Activated CD4-positive, alpha-beta memory T cell treated with anti-CD3 and anti-CD28 coated beads for 36 hours (primary cell): Measurements from ENCODE around the gene CPNE4. TPM values are rescaled to one million over a fixed set of nuclear protein-coding genes. Genes with fewer than 3 reads are reported as not detected.

ENCODE experiments used
- CTCF ChIA-PET: fragments of 350-600 bp; sonication (Branson Sonifier 250); formaldehyde crosslinking; loops from one replicate; lab custom pipeline; 2021; ENCODE audit warnings: antibody characterized with exemption, inconsistent platforms; lab: Charles Lee
- POLR2A ChIA-PET: fragments of 350-600 bp; sonication (Branson Sonifier 250); formaldehyde crosslinking; loops from one replicate; lab custom pipeline; 2021; ENCODE audit warnings: antibody characterized with exemption; lab: Charles Lee
- DNase-seq: peaks from one replicate; pipeline ENCODE4 v3.0.0-alpha.2; 2020
- H3K27ac Mint-ChIP-seq: one replicate; pipeline ENCODE4 v1.8.0; 2021; ENCODE audit warnings: mixed read lengths
- H3K27me3 Mint-ChIP-seq: one replicate; pipeline ENCODE4 v1.8.0; 2021; ENCODE audit warnings: mixed read lengths
- H3K36me3 Mint-ChIP-seq: one replicate; pipeline ENCODE4 v1.8.0; 2021; ENCODE audit warnings: mixed read lengths
- H3K4me1 Mint-ChIP-seq: one replicate; pipeline ENCODE4 v1.8.0; 2021; ENCODE audit warnings: low read depth, mixed read lengths
- H3K4me3 Mint-ChIP-seq: one replicate; pipeline ENCODE4 v1.8.0; 2021; ENCODE audit warnings: mild to moderate bottlenecking, mixed read lengths
- H3K9me3 Mint-ChIP-seq: one replicate; pipeline ENCODE4 v1.8.0; 2021; ENCODE audit warnings: mixed read lengths
- intact Hi-C: fragments of 100-400 bp; cut with micrococcal nuclease; formaldehyde crosslinking; loops from one replicate; pipeline ENCODE4 v1.15.1; 2023
- total RNA-seq, 2 experiments: library from RNA; stranded (reverse); gene quantifications; one replicate each; pipeline ENCODE4 v1.2.3, GENCODE V29; 2021

CPNE4 gene
- total RNA-seq, 2 experiments from 2014 or later: not detected

GRCh38 chr3:132014105-132014504 is 20.7 kb downstream of the CPNE4 start:
- Mint-ChIP-seq H3K36me3 (no peaks in the 10 kb centered on the region), H3K9me3 (no peaks in the 10 kb centered on the region), H3K4me1 (no peaks in the 10 kb centered on the region), H3K27me3 (peaks cover 10% of the 10 kb centered on the region), H3K27ac (no peak overlapping the region), H3K4me3 (no peak overlapping the region)
- ChIA-PET CTCF (interaction anchor here (0.6 kb wide), 1 partner anchor 161 kb away, joined by 3 read pairs; no protein-coding TSS in a partner anchor), POLR2A (no interaction called here)
- intact Hi-C loops: no loop called here
- DNase-seq: no peak

DNA sequence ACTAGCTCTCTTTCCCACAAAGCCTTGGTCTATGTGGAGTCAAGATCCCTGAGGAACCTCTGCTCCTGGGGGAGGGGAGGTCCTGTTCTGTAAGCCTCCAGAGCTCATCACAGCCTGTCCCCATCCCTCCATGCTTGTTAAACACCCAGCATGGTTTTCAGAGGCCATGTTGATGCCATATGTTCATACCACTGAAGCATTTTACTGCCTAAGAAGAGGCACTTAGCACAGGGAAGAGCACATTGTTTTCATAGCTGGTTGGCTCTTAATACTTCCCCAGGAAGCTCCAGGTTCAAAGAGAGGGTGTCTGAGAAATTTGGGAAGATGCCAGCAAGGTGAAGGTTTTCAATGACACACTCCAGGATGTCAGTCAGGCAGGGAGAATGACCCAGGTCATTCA is 25.6 kb downstream of the CPNE4 start:
- POLR2A ChIA-PET: no interaction called here
- Mint-ChIP-seq H3K9me3 (no peaks in the 10 kb centered on the region), H3K27ac (no peak overlapping the region), H3K27me3 (peaks cover 10% of the 10 kb centered on the region), H3K4me1 (no peaks in the 10 kb centered on the region), H3K4me3 (no peak overlapping the region), H3K36me3 (no peaks in the 10 kb centered on the region)
- intact Hi-C loops: no loop called here
- no peak for DNase-seq
- CTCF ChIA-PET: no interaction called here

- no peak for DNase-seq
- peaks cover 8% of the 10 kb centered on the region for H3K27me3 Mint-ChIP-seq
- CTCF ChIA-PET: no interaction called here
Observed at GRCh38 chr3:132008837-132009236, 26.0 kb downstream of the CPNE4 start.

GRCh38 chr3:132007617-132008016 is 27.2 kb downstream of the CPNE4 start:
- H3K4me1 Mint-ChIP-seq: no peaks in the 10 kb centered on the region
- intact Hi-C loops: no loop called here
- DNase-seq: no peak
- H3K27ac Mint-ChIP-seq: no peak overlapping the region
- H3K4me3 Mint-ChIP-seq: no peak overlapping the region
- no peaks in the 10 kb centered on the region for H3K9me3 Mint-ChIP-seq
- CTCF ChIA-PET: interaction anchor here (0.6 kb wide), 1 partner anchor 172 kb away, joined by 4 read pairs; no protein-coding TSS in a partner anchor
- peaks cover 6% of the 10 kb centered on the region for H3K27me3 Mint-ChIP-seq
- no peaks in the 10 kb centered on the region for H3K36me3 Mint-ChIP-seq
- POLR2A ChIA-PET: no interaction called here

More at GRCh38 chr3:132008837-132009236, 26.0 kb downstream of the CPNE4 start:
- POLR2A ChIA-PET: no interaction called here
- no peaks in the 10 kb centered on the region for H3K36me3 Mint-ChIP-seq
- H3K27ac Mint-ChIP-seq: no peak overlapping the region
- intact Hi-C loops: no loop called here
- no peak overlapping the region for H3K4me3 Mint-ChIP-seq
- H3K9me3 Mint-ChIP-seq: no peaks in the 10 kb centered on the region
- no peaks in the 10 kb centered on the region for H3K4me1 Mint-ChIP-seq

GRCh38 chr3:132006605-132007204 is 28.1 kb downstream of the CPNE4 start:
- ChIA-PET CTCF (interaction anchor here (0.6 to 0.8 kb wide), 3 partner anchors 8 to 173 kb away, joined by 3 to 4 read pairs (median 4); no protein-coding TSS in a partner anchor), POLR2A (no interaction called here)
- Mint-ChIP-seq H3K4me1 (no peaks in the 10 kb centered on the region), H3K27me3 (peaks cover 3% of the 10 kb centered on the region), H3K9me3 (no peaks in the 10 kb centered on the region), H3K36me3 (no peaks in the 10 kb centered on the region), H3K4me3 (no peak overlapping the region), H3K27ac (no peak overlapping the region)
- peak; percentile 32 for DNase-seq
- intact Hi-C loops: no loop called here

DNA sequence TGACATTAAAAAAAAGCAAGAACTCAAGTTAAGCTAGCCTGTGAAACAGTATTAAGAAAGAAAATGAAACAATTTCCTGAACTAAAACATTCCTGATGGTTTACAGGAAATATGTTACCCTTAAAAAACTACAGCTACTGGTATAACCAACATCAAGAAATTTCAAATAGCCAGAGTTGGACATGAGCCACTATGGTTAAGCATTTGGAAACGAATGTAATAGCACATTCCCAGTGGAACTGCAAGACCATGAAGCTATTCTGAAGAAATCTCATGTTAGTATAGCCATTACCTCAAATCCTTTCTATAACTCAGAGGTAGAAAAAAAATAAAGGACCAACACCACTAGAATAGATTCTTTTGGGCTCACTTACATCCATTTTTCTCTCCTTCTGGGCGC is 30.2 kb downstream of the CPNE4 start:
- Mint-ChIP-seq H3K36me3 (no peaks in the 10 kb centered on the region), H3K27me3 (peaks cover 3% of the 10 kb centered on the region), H3K4me3 (no peak overlapping the region), H3K9me3 (no peaks in the 10 kb centered on the region), H3K4me1 (no peaks in the 10 kb centered on the region), H3K27ac (no peak overlapping the region)
- intact Hi-C loops: no loop called here
- DNase-seq: no peak
- ChIA-PET CTCF (no interaction called here), POLR2A (no interaction called here)

DNA sequence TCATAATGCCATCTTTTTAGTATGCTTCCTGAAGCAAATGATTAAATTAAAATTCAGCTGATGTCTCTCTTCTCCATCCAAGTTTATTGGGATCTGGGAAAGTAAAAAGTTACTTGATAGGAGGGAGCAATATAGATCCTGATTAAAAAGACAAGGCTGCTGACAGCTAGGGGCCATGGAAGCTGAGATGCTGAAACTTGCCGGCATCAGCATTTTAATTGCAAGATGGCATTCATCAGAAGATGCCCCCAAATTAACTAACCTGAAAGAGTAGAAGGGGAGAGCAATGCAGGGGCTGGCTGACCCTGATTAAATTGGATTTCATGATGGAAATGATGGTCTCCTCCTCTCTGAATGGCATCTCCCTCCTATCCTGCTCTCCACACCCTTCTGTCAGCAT is 31.1 kb downstream of the CPNE4 start:
- no peak for DNase-seq
- Mint-ChIP-seq H3K4me3 (no peak overlapping the region), H3K36me3 (no peaks in the 10 kb centered on the region), H3K27ac (no peak overlapping the region), H3K27me3 (peaks cover 3% of the 10 kb centered on the region), H3K9me3 (no peaks in the 10 kb centered on the region), H3K4me1 (no peaks in the 10 kb centered on the region)
- POLR2A ChIA-PET: no interaction called here
- intact Hi-C loops: no loop called here
- CTCF ChIA-PET: no interaction called here

- no peaks in the 10 kb centered on the region for H3K4me1 Mint-ChIP-seq
- no peak overlapping the region for H3K27ac Mint-ChIP-seq
- CTCF ChIA-PET: no interaction called here
- POLR2A ChIA-PET: no interaction called here
- intact Hi-C loops: no loop called here
- no peak overlapping the region for H3K4me3 Mint-ChIP-seq
- H3K27me3 Mint-ChIP-seq: peaks cover 5% of the 10 kb centered on the region
- H3K36me3 Mint-ChIP-seq: no peaks in the 10 kb centered on the region
- DNase-seq: no peak
- H3K9me3 Mint-ChIP-seq: no peaks in the 10 kb centered on the region
Observed at GRCh38 chr3:132001999-132002398, 32.8 kb downstream of the CPNE4 start.

- Mint-ChIP-seq H3K36me3 (no peaks in the 10 kb centered on the region), H3K27me3 (peaks cover 5% of the 10 kb centered on the region), H3K4me1 (no peaks in the 10 kb centered on the region), H3K9me3 (no peaks in the 10 kb centered on the region), H3K27ac (no peak overlapping the region), H3K4me3 (no peak overlapping the region)
- no peak for DNase-seq
- CTCF ChIA-PET: no interaction called here
- intact Hi-C loops: no loop called here
- POLR2A ChIA-PET: no interaction called here
Observed at GRCh38 chr3:132001036-132001435, 33.8 kb downstream of the CPNE4 start.

GRCh38 chr3:131998027-131998426 is 36.8 kb downstream of the CPNE4 start:
- H3K36me3 Mint-ChIP-seq: no peaks in the 10 kb centered on the region
- DNase-seq: no peak
- ChIA-PET CTCF (no interaction called here), POLR2A (no interaction called here)
- H3K9me3 Mint-ChIP-seq: no peaks in the 10 kb centered on the region
- H3K27ac Mint-ChIP-seq: no peak overlapping the region
- H3K4me1 Mint-ChIP-seq: no peaks in the 10 kb centered on the region
- H3K27me3 Mint-ChIP-seq: peaks cover 4% of the 10 kb centered on the region
- intact Hi-C loops: no loop called here
- H3K4me3 Mint-ChIP-seq: no peak overlapping the region

DNA sequence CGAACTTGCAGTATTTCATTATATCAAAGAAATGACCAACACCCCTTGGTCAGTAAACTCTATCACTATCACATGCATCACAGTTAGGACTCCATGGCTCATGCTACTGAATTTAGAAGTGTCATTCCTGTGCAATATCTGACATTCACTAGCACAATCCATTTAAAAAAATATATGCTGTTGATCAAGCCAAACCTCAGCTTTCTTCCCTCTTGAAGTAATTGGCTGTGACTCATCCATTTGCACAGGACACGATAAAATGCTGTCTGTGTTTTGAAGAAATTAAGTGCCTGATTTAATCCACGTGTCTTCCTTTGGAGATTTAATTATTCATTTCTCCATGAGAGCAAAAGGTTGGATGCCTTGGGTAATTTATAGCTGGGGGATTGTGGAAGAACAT is 38.9 kb downstream of the CPNE4 start:
- no peak overlapping the region for H3K27ac Mint-ChIP-seq

GRCh38 chr3:131989318-131989717 is 45.5 kb downstream of the CPNE4 start:
- POLR2A ChIA-PET: no interaction called here
- peaks cover 2% of the 10 kb centered on the region for H3K27me3 Mint-ChIP-seq
- intact Hi-C loops: no loop called here

More for the DNA sequence above, 38.9 kb downstream of the CPNE4 start:
- CTCF ChIA-PET: no interaction called here
- peaks cover 3% of the 10 kb centered on the region for H3K9me3 Mint-ChIP-seq
- POLR2A ChIA-PET: no interaction called here
- no peaks in the 10 kb centered on the region for H3K4me1 Mint-ChIP-seq
- H3K4me3 Mint-ChIP-seq: no peak overlapping the region
- DNase-seq: no peak
- peaks cover 5% of the 10 kb centered on the region for H3K27me3 Mint-ChIP-seq
- intact Hi-C loops: no loop called here
- H3K36me3 Mint-ChIP-seq: no peaks in the 10 kb centered on the region

DNA sequence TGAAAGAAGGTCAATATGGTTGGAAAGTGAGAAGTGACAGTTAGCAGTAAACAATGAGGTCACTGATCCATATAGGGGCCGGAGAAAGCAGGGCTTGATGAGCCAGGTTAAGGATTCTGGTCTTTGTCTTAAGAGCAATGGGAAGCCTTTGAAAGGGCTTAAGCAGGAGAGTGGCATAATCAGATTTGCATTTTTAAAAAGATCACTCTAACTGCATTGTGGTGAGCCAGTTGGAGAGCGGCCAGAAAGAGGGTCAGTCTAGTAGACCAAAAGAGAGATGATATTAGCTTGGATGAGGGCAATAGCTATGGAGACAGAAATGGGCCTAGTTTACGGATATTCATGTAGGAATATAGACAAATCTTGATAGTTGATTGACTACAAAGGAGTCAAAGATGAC is 46.6 kb downstream of the CPNE4 start:
- DNase-seq: no peak
- H3K4me3 Mint-ChIP-seq: no peak overlapping the region
- H3K27ac Mint-ChIP-seq: no peak overlapping the region
- CTCF ChIA-PET: interaction anchor here (0.7 kb wide), 1 partner anchor 18 kb away, joined by 3 read pairs; no protein-coding TSS in a partner anchor
- H3K36me3 Mint-ChIP-seq: no peaks in the 10 kb centered on the region
- no peaks in the 10 kb centered on the region for H3K4me1 Mint-ChIP-seq
- peaks cover 2% of the 10 kb centered on the region for H3K27me3 Mint-ChIP-seq
- intact Hi-C loops: no loop called here
- POLR2A ChIA-PET: no interaction called here
- H3K9me3 Mint-ChIP-seq: peaks cover 3% of the 10 kb centered on the region

More at GRCh38 chr3:131989318-131989717, 45.5 kb downstream of the CPNE4 start:
- CTCF ChIA-PET: no interaction called here
- H3K4me3 Mint-ChIP-seq: no peak overlapping the region
- H3K9me3 Mint-ChIP-seq: peaks cover 3% of the 10 kb centered on the region
- H3K4me1 Mint-ChIP-seq: no peaks in the 10 kb centered on the region
- no peak for DNase-seq
- H3K27ac Mint-ChIP-seq: no peak overlapping the region
- no peaks in the 10 kb centered on the region for H3K36me3 Mint-ChIP-seq
